ENCODE measurements around the gene HBE1. TPM values are rescaled to one million over a fixed set of nuclear protein-coding genes. Genes with fewer than 3 reads are reported as not detected.
"Not testable (repeated sequence)": the region's sequence is repeated elsewhere in the genome, so short reads cannot be mapped to it uniquely, and the experiment has no call there.

The HBE1 gene
- not detected for total RNA-seq
- long read RNA-seq, result 0 reads

- intact Hi-C loops (cut with DNase I), result no loop called here
- no peak for DNase-seq (ENCODE audit: low spot score)
Measured at GRCh38 chr11:5269715-5270147, at the start of gene HBE1. HBE1 (minus strand) TSS chr11:5269945; CDS start chr11:5269890, 55 bp downstream.

- DNase-seq (ENCODE audit: low spot score), result no peak
- intact Hi-C loops (cut with DNase I), result no loop called here
Measured at GRCh38 chr11:5317292-5317691, 47.5 kb upstream of the HBE1 start.

GRCh38 chr11:5313326-5314023 lies 43.7 kb upstream of the HBE1 start:
- intact Hi-C loops (cut with DNase I); DNase-seq (ENCODE audit: low spot score): not testable (repeated sequence)

- intact Hi-C loops (cut with DNase I), result no loop called here
- DNase-seq (ENCODE audit: low spot score), result no peak
Measured at GRCh38 chr11:5310423-5310822, 40.7 kb upstream of the HBE1 start.

DNA sequence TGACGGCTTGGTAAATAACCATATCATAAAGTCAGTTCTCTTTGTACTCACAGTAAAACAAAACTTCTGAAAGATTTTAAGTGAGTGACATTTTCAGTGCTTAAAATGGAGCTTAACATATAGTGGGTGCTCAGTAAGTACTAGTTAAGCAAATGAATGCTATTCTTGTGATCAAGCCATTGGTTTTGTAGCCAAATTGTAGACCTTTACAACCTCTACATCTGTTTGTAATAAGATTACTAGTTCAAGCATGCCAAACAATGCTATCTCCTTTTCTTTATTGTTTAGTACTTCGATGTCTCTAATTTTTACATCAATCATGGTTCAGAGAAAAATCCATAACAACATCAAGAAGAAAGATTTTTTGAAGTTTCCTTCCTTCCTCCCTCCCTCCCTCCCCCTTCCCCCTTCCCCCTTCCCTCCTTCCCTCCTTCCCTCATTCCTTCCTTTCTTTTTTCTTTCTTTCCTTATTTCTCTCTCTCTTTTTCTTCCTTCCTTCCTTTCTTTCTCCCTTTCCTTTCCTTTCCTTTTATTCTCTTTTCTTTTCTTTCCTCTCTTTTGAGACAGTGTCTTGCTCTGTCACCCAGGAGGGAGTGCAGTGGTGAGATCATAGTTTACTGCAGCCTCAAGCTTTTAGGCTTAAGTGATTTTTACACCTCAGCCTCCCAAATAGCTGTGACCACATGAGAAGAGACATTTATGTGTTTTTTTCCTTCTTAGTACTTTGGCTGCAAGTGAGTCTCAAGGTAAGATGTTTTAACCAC lies 37.7 kb upstream of the HBE1 start:
- intact Hi-C loops (cut with DNase I), result no loop called here
- DNase-seq (ENCODE audit: low spot score), result no peak

- intact Hi-C loops (cut with DNase I), result no loop called here
Measured at GRCh38 chr11:5304046-5304445, 34.3 kb upstream of the HBE1 start.

GRCh38 chr11:5303626-5304025 lies 33.9 kb upstream of the HBE1 start:
- intact Hi-C loops (cut with DNase I), result no loop called here
- DNase-seq (ENCODE audit: low spot score), result no peak

More at GRCh38 chr11:5304046-5304445, 34.3 kb upstream of the HBE1 start:
- DNase-seq (ENCODE audit: low spot score), result no peak

GRCh38 chr11:5301846-5302245 lies 32.1 kb upstream of the HBE1 start, which contains the start of gene OR51B4:
OR51B4 (minus strand) TSS chr11:5301946; CDS start chr11:5301946, 0 bp downstream.
- DNase-seq (ENCODE audit: low spot score), result no peak
- intact Hi-C loops (cut with DNase I), result no loop called here

DNA sequence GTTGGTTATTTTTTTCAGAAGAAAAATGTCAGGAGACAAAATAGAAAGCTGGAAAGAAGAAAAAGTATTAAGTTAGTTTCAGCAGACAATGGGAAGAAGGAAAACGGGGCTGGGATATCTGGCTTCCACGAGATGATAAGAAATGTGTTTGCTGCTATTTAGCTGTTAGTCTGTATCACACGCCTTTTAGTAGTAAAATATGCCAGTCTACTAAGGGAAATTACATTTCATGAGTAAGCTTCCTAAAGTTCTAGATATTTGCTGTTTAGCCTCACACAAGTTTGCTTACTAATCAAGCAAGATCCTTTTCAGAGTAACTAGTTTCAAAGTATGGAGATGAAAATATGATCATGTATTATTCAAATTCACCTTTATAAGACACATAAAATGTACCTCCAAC lies 30.5 kb upstream of the HBE1 start:
- intact Hi-C loops (cut with DNase I), result no loop called here
- no peak for DNase-seq (ENCODE audit: low spot score)

GRCh38 chr11:5298451-5298850 lies 28.7 kb upstream of the HBE1 start:
- DNase-seq (ENCODE audit: low spot score), result no peak
- intact Hi-C loops (cut with DNase I), result no loop called here

- DNase-seq (ENCODE audit: low spot score), result no peak
- intact Hi-C loops (cut with DNase I), result no loop called here
Measured at GRCh38 chr11:5297721-5298323, 28.1 kb upstream of the HBE1 start.

DNA sequence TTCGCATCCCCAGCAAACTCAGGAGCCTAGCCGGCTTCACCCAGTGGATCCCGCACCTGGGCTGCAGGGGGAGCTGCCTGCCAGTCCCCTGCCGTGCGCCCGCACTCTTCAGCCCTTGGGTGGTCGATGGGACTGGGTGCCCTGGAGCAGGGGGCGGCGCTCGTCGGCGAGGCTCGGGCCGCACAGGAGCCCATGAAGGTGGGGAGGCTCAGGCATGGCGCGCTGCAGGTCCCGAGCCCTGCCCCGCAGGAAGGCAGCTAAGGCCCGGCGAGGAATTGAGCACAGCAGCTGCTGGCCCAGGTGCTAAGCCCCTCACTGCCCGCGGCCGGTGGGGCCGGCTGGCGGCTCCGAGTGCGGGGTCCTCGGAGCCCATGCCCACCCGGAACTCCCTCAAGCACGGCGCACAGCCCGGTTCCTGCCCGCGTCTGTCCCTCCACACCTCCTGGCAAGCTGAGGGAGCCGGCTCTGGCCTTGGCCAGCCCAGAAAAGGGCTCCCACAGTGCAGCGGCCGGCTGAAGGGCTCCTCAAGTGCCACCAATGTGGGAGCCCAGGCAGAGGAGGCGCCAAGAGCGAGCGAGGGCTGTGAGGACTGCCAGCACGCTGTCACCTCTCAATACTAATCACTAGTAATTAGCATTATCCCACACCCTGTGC lies 24.7 kb upstream of the HBE1 start:
- intact Hi-C loops (cut with DNase I); DNase-seq (ENCODE audit: low spot score): not testable (repeated sequence)

- intact Hi-C loops (cut with DNase I), result no loop called here
- DNase-seq (ENCODE audit: low spot score), result no peak
Measured at GRCh38 chr11:5293028-5293427, 23.3 kb upstream of the HBE1 start.

DNA sequence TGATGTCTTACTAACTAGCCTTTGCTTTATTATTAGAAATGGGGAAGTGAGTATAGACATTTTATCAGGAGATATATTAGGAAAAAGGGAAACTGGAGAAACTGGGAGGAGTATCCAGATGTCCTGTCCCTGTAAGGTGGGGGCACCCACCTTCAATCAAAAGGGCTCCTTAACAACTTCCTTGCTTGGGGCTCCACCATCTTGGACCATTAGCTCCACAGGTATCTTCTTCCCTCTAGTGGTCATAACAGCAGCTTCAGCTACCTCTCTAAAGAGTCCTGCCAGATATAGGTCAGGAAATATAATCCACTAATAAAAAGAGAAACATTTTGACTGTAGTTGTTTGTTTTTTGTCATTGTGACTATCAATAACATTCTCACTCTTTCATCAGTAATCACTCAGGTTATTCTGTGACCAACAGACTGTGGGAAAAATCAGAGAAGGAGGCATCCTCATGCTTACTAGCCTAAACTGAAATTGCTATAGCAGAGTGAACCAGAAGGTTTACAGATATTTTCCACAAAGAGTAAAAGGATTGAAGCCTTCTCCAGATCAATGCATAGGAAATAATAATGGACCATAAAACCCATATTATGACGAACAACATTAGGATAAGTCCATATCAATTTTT lies 21.6 kb upstream of the HBE1 start:
- intact Hi-C loops (cut with DNase I), result no loop called here
- no peak for DNase-seq (ENCODE audit: low spot score)

DNA sequence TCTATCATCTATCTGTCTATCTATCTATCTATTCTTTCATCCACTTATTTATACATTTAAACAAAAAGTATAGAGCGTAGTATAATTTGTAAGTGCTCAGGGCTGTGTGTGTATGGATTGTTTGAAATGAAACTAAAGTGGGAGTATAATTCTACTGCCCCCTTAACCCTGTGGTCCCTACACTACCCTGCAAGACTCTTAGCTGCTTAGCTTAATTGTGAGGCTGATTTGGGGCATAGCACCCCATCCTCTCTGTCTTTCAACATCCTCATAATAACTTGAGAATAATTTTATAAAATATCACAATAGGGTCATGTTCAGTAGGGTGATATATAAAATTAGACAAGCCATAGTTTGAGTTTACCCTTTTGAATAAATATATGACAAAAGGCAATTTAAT lies 20.4 kb upstream of the HBE1 start:
- DNase-seq (ENCODE audit: low spot score), result no peak
- intact Hi-C loops (cut with DNase I), result no loop called here

DNA sequence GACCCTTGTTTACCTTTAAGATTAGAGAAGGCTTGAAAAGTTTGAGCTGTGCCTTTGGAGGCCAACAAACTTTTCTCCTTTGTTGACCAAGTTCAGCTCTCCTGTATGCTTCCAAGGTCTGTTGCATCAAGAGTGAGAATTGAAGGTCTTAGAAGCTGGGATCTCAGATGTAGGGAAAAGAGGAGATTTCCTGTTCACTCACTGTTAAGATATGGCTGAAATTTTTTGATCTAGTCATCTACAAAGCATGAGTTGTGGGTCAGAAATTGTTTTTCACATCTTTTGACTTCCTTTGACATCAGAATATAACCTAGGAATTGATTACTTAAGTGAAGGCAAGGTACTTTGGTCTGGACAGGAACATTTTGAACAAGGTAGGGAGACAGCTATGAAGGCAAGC lies 20.0 kb upstream of the HBE1 start:
- no peak for DNase-seq (ENCODE audit: low spot score)
- intact Hi-C loops (cut with DNase I), result no loop called here

DNA sequence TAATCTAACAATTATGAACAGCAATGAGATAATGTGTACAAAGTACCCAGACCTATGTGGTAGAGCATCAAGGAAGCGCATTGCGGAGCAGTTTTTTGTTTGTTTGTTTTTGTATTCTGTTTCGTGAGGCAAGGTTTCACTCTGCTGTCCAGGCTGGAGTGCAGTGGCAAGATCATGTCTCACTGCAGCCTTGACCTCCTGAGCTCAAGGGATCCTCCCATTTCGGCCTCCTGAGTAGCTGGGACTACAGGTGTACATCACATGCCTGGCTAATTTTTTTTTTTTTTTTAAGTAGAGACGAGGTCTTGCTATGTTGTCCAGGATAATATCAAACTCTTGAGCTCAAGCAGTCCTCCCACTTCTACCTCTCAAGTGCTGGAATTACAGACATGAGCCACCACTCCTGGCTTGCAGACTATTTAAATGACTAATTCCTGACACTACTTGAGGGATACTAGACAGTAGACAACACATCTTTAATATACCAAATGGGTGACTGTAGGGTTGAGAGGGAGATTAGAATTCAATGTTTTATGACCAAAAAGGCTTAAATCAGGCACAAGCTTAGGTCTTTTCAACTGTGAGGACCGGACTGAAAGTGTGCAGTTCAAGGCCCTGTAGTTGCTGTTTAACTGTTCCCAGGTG lies 19.3 kb upstream of the HBE1 start:
- DNase-seq (ENCODE audit: low spot score), result no peak
- intact Hi-C loops (cut with DNase I), result no loop called here

DNA sequence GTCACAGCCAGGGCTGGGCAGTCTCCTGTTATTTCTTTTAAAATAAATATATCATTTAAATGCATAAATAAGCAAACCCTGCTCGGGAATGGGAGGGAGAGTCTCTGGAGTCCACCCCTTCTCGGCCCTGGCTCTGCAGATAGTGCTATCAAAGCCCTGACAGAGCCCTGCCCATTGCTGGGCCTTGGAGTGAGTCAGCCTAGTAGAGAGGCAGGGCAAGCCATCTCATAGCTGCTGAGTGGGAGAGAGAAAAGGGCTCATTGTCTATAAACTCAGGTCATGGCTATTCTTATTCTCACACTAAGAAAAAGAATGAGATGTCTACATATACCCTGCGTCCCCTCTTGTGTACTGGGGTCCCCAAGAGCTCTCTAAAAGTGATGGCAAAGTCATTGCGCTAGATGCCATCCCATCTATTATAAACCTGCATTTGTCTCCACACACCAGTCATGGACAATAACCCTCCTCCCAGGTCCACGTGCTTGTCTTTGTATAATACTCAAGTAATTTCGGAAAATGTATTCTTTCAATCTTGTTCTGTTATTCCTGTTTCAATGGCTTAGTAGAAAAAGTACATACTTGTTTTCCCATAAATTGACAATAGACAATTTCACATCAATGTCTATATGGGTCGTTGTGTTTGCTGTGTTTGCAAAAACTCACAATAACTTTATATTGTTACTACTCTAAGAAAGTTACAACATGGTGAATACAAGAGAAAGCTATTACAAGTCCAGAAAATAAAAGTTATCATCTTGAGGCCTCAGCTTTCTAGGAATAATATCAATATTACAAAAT lies 18.6 kb upstream of the HBE1 start:
- intact Hi-C loops (cut with DNase I), result no loop called here

More for the DNA sequence above, 18.6 kb upstream of the HBE1 start:
- no peak for DNase-seq (ENCODE audit: low spot score)
